Fibroblast of mammary gland (primary cell): ENCODE results near the gene LVRN.

Experiments used
- DNase-seq: peaks from one replicate; pipeline ENCODE4 v3.0.0-alpha.2; 2010; ENCODE audit warnings: low read depth
- H3K4me3 ChIP-seq: 2 replicates; pipeline ENCODE4 v1.5.1; 2011; ENCODE audit warnings: low read depth, mild to moderate bottlenecking, low read length, moderate library complexity; ENCODE audit not compliant: control insufficient read depth
- TF ChIP-seq, protein P1 (sequence below): conservative IDR thresholded peaks from 2 replicates; pipeline ENCODE4 v1.5.1; 2011; ENCODE audit warnings: low read depth, low read length, inconsistent platforms; ENCODE audit not compliant: control insufficient read depth, insufficient read depth

The LVRN gene

DNA sequence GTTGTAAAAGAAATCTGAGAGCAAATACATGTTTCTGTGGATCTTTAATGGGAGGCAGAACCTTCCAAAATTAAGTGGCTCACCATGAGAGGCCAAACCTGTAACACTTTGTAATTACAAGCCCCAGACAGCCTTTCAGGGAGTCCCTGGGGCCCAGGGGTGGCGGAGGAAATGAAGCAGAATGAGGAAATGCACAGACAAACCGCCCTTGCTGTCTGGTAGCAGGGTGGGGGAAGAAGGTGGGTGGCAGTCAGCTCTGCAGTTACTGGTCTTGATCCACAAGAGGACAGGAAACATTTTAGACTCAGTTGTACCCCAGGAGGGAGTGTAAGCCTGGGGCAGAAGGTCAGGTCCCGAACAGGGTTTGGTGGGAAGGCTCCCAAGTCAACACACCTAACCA is 76.5 kb downstream of the LVRN start:
- DNase-seq = no peak

DNA sequence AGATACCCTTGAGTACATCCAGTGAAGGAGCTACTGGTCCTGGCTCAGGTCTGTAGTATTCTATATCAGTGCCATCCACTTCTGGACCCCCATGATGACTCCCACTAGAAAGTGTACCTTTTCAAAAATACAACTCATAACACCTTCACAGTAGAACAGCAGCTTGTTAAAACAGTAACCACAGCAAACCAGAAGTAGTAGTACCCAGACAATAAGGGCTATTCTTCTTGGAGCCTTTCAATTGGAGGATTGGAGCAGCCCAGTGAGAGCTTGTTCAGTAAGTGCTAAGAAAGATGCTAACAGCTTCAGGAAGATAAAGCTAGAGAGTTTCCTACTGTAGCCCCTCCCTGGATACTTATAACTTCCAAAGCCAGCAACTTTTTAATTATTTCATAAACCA is 80.1 kb downstream of the LVRN start:
- TF ChIP-seq, protein P1, sequence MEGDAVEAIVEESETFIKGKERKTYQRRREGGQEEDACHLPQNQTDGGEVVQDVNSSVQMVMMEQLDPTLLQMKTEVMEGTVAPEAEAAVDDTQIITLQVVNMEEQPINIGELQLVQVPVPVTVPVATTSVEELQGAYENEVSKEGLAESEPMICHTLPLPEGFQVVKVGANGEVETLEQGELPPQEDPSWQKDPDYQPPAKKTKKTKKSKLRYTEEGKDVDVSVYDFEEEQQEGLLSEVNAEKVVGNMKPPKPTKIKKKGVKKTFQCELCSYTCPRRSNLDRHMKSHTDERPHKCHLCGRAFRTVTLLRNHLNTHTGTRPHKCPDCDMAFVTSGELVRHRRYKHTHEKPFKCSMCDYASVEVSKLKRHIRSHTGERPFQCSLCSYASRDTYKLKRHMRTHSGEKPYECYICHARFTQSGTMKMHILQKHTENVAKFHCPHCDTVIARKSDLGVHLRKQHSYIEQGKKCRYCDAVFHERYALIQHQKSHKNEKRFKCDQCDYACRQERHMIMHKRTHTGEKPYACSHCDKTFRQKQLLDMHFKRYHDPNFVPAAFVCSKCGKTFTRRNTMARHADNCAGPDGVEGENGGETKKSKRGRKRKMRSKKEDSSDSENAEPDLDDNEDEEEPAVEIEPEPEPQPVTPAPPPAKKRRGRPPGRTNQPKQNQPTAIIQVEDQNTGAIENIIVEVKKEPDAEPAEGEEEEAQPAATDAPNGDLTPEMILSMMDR = no peak
- no peak overlapping the region for H3K4me3 ChIP-seq
- DNase-seq = no peak

More for the DNA sequence above, 76.5 kb downstream of the LVRN start:
- H3K4me3 ChIP-seq = no peak overlapping the region
- TF ChIP-seq, protein P1 = no peak

DNA sequence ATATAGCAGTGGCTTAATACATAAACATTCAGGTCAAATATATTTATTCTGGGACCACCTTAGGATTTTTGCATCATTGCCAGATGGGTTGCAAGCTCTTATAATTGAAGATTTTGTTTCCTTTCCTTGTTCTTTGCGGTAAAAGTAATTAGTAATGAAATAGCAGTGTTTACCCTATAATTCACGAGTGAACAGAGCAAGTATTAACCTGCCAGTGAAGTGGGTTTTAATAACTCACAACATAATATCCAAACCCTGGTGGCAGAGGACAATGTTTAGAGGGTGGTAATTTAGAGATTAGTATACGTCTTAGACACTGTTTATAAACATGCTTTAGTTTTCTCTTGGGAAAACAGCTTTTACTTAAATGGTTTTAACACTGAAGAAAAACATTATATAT is 81.8 kb downstream of the LVRN start:
- H3K4me3 ChIP-seq = no peak overlapping the region
- TF ChIP-seq, protein P1 = no peak
- no peak for DNase-seq

DNA sequence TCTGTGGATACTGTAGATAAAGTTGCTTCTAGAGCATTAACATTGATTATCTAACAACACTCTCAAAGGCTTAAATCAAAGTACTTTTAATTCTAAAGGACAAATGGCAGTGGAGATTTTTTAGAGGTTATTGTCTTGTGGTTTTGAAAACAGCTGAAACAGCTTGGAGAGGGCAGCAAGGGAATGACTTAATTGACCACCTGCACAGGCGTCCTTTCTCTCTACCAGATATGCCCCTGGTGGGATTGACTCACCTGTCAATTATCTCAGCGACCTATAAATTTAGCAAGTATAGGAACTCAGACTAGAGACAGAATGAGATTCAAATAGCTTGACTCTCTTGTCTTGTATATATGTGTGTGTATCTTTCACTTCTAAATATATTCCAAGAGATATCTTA is 83.5 kb downstream of the LVRN start:
- TF ChIP-seq, protein P1 = no peak
- DNase-seq = no peak
- H3K4me3 ChIP-seq = no peak overlapping the region

DNA sequence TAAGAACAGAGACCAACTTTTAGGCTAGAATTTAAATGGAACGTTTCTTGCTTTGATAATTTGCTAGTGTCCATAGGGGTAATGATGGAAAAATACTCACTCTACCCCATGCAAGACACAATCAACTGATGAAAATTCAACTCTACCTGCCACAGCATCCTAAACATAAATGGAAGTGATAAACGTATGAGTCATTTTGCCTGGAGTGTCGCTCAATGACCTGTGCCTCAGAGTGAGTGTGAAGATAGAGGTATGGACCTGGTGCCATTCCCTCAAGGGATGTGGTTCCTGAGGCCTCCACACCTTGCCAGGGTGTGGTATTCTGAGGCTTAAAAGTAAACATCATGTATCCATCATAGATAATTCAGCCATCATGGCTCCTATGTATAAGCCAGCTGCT is 84.0 kb downstream of the LVRN start:
- DNase-seq = no peak
- no peak overlapping the region for H3K4me3 ChIP-seq
- TF ChIP-seq, protein P1 = no peak

DNA sequence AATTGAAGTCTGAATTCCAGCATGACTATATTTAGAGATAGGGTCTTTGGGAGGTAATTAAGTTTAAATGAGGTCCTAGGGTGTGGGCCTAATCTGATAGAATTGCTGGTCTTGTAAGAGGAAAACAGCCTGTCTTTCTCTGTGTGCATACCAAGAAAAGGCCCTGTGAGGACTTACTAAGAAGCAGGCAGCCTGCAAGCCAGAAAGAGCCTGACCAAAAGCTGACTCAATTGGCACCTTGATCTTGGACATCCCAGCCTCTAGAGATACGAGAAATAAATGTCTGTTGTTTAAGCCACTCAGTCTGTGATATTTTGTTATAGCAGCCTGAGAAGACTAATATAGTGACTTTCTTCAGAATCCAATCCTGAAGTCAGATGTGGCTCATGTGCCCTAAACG is 84.5 kb downstream of the LVRN start:
- H3K4me3 ChIP-seq = no peak overlapping the region
- no peak for DNase-seq
- TF ChIP-seq, protein P1 = no peak

DNA sequence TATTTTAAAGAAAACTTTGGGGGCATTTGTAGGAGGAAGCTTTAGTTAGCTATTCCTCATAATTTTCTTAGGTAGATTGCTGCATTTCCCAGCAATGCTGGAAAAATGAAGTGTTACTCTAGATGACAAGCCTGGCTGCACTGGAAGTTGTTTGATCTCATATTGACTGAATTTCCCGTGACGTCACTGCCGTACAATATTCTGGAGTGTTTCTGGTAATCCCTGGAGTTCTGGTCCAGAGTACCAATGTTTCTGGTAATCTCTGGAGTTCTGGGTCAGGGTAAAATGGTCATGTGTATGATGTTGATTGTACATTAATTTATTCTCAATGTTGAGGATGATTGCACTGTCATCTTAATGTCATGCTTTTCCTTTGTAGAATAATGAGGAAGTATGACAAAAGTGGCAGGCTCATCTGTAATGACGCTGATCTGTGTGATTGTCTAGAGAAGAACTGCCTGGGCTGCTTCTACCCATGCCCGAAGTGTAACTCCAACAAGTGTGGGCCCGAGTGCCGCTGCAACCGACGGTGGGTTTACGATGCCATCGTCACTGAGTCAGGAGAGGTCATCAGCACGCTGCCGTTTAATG is 96.2 kb downstream of the LVRN start:
- TF ChIP-seq, protein P1 = no peak
- H3K4me3 ChIP-seq = no peak overlapping the region
- no peak for DNase-seq
